PC-9 (cell line): ENCODE data around the gene LGSN.

Experiments
- CTCF ChIP-seq: fragments of 200-600 bp; sonication (generic); conservative IDR thresholded peaks from 2 replicates; pipeline ENCODE4 v1.6.1; 2017; ENCODE audit warnings: mixed run types, antibody characterized with exemption, mild to moderate bottlenecking, moderate library complexity
- EZH2 ChIP-seq: fragments of 200-600 bp; sonication (generic); IDR thresholded peaks from 2 replicates; pipeline ENCODE4 v1.8.0; 2017; ENCODE audit warnings: antibody characterized with exemption, low read depth

GRCh38 chr6:63295553-63296194, 24.1 kb downstream of the LGSN start:
- TF ChIP-seq CTCF (no peak), EZH2 (no peak)
